H9 (cell line): Measurements from ENCODE around the gene SLC22A8. TPM values are rescaled to one million over a fixed set of nuclear protein-coding genes. Genes with fewer than 3 reads are reported as not detected.

Experiments
- DNase-seq: peaks from one replicate; pipeline ENCODE4 v3.0.0-alpha.2; 2017
- H2AFZ ChIP-seq: one replicate; pipeline ENCODE4 v1.6.1; 2013; ENCODE audit warnings: mild to moderate bottlenecking, low read length, control low read depth, moderate library complexity
- H2AK5ac ChIP-seq: 2 replicates; pipeline ENCODE4 v1.6.1; 2013; ENCODE audit warnings: low read length, control low read depth, mixed read lengths; ENCODE audit not compliant: insufficient read length
- H2BK120ac ChIP-seq: one replicate; pipeline ENCODE4 v1.6.1; 2013; ENCODE audit warnings: low read depth, mild to moderate bottlenecking, low read length, control low read depth, inconsistent platforms; ENCODE audit not compliant: poor library complexity, severe bottlenecking
- H2BK12ac ChIP-seq: 2 replicates; pipeline ENCODE4 v1.6.1; 2013; ENCODE audit warnings: low read length, control low read depth, mixed read lengths, low read depth; ENCODE audit not compliant: insufficient read length
- H2BK15ac ChIP-seq: 2 replicates; pipeline ENCODE4 v1.6.1; 2013; ENCODE audit warnings: low read depth, low read length, control low read depth
- H2BK20ac ChIP-seq: one replicate; pipeline ENCODE4 v1.6.1; 2013; ENCODE audit warnings: low read depth, mild to moderate bottlenecking, low read length, control low read depth, inconsistent platforms; ENCODE audit not compliant: poor library complexity, severe bottlenecking
- H2BK5ac ChIP-seq: 2 replicates; pipeline ENCODE4 v1.6.1; 2013; ENCODE audit warnings: low read length, control low read depth, mixed read lengths; ENCODE audit not compliant: insufficient read length
- H3K14ac ChIP-seq: 2 replicates; pipeline ENCODE4 v1.6.1; 2013; ENCODE audit warnings: low read length, control low read depth; ENCODE audit not compliant: insufficient read depth
- H3K18ac ChIP-seq: 2 replicates; pipeline ENCODE4 v1.6.1; 2013; ENCODE audit warnings: low read depth, mild to moderate bottlenecking, mixed read lengths, low read length, control low read depth; ENCODE audit not compliant: insufficient read length
- H3K23ac ChIP-seq: 2 replicates; pipeline ENCODE4 v1.6.1; 2013; ENCODE audit warnings: low read length, control low read depth, mixed read lengths, low read depth; ENCODE audit not compliant: insufficient read length
- H3K23me2 ChIP-seq: 2 replicates; pipeline ENCODE4 v1.6.1; 2013; ENCODE audit warnings: low read depth, mild to moderate bottlenecking, mixed read lengths, low read length, control low read depth; ENCODE audit not compliant: insufficient read length, poor library complexity, severe bottlenecking
- H3K27ac ChIP-seq: 2 replicates; pipeline ENCODE4 v1.5.1; 2013; ENCODE audit warnings: low read length, control low read depth, mixed read lengths, low read depth; ENCODE audit not compliant: insufficient read length
- H3K27me3 ChIP-seq: 2 replicates; pipeline ENCODE4 v1.6.1; 2013; ENCODE audit warnings: low read length, control low read depth, inconsistent platforms; ENCODE audit not compliant: insufficient read depth
- H3K4ac ChIP-seq: 2 replicates; pipeline ENCODE4 v1.6.1; 2013; ENCODE audit warnings: low read depth, mild to moderate bottlenecking, control low read depth, inconsistent platforms, low read length, moderate library complexity
- H3K4me1 ChIP-seq: 2 replicates; pipeline ENCODE4 v1.6.1; 2013; ENCODE audit warnings: low read length, control low read depth, inconsistent platforms; ENCODE audit not compliant: insufficient read depth
- H3K4me2 ChIP-seq: 2 replicates; pipeline ENCODE4 v1.6.1; 2013; ENCODE audit warnings: low read length, control low read depth, mixed read lengths; ENCODE audit not compliant: insufficient read length, insufficient read depth
- H3K56ac ChIP-seq: 2 replicates; pipeline ENCODE4 v1.6.1; 2013; ENCODE audit warnings: low read depth, mild to moderate bottlenecking, mixed read lengths, low read length, control low read depth; ENCODE audit not compliant: insufficient read length
- H3K79me1 ChIP-seq: 2 replicates; pipeline ENCODE4 v1.6.1; 2013; ENCODE audit warnings: low read depth, mild to moderate bottlenecking, moderate library complexity, low read length, control low read depth, inconsistent platforms; ENCODE audit not compliant: insufficient read depth, poor library complexity, severe bottlenecking
- H3K79me2 ChIP-seq: 2 replicates; pipeline ENCODE4 v1.6.1; 2013; ENCODE audit warnings: low read length, control low read depth, inconsistent platforms; ENCODE audit not compliant: insufficient read depth
- H3K9ac ChIP-seq: 2 replicates; pipeline ENCODE4 v1.6.1; 2013; ENCODE audit warnings: low read length, control low read depth, mixed read lengths; ENCODE audit not compliant: insufficient read length; ENCODE audit errors: extremely low read depth
- H3K9me3 ChIP-seq: one replicate; pipeline ENCODE4 v1.6.1; 2013; ENCODE audit warnings: low read depth, low read length, inconsistent platforms; ENCODE audit not compliant: control insufficient read depth
- H3T11ph ChIP-seq: one replicate; pipeline ENCODE4 v1.6.1; 2013; ENCODE audit warnings: mild to moderate bottlenecking, low read length, control low read depth, inconsistent platforms
- H4K20me1 ChIP-seq: one replicate; pipeline ENCODE4 v1.6.1; 2013; ENCODE audit not compliant: control insufficient read depth, insufficient read length, insufficient read depth
- H4K5ac ChIP-seq: 2 replicates; pipeline ENCODE4 v1.6.1; 2013; ENCODE audit warnings: low read depth, mild to moderate bottlenecking, mixed read lengths, low read length, control low read depth; ENCODE audit not compliant: insufficient read length
- H4K8ac ChIP-seq: replicated peaks from 2 replicates; pipeline ENCODE4 v1.6.1; 2013; ENCODE audit warnings: low read length, control low read depth, mixed read lengths, low read depth; ENCODE audit not compliant: insufficient read length
- H4K91ac ChIP-seq: 2 replicates; pipeline ENCODE4 v1.6.1; 2013; ENCODE audit warnings: low read depth, mild to moderate bottlenecking, moderate library complexity, mixed read lengths, low read length, control low read depth; ENCODE audit not compliant: insufficient read length
- H3K27ac Mint-ChIP-seq, 3 experiments: 2 replicates in 2 of 3; 3 replicates in 1 of 3; pipeline ENCODE4 v1.8.0; 2020 to 2021; ENCODE audit warnings: mixed read lengths in 3 of 3, mild to moderate bottlenecking in 1 of 3, moderate library complexity in 1 of 3
- H3K27me3 Mint-ChIP-seq: 2 replicates; pipeline ENCODE4 v1.8.0; 2021; ENCODE audit warnings: low read depth, mild to moderate bottlenecking, moderate library complexity, mixed read lengths
- H3K36me3 Mint-ChIP-seq, 3 experiments: 2 replicates in 2 of 3; 3 replicates in 1 of 3; pipeline ENCODE4 v1.8.0; 2020 to 2021; ENCODE audit warnings: low read depth in 3 of 3, mixed read lengths in 3 of 3; ENCODE audit not compliant: insufficient read depth in 1 of 3
- H3K4me1 Mint-ChIP-seq, 2 experiments: 2 replicates each; pipeline ENCODE4 v1.8.0; 2020; ENCODE audit warnings: mixed read lengths in 2 of 2
- H3K4me3 Mint-ChIP-seq, 2 experiments: 2 replicates in 1 of 2; 3 replicates in 1 of 2; pipeline ENCODE4 v1.8.0; 2020 to 2021; ENCODE audit warnings: mild to moderate bottlenecking in 2 of 2, mixed read lengths in 2 of 2, moderate library complexity in 1 of 2
- H3K9me3 Mint-ChIP-seq, 2 experiments: 2 replicates in 1 of 2; 3 replicates in 1 of 2; pipeline ENCODE4 v1.8.0; 2020; ENCODE audit warnings: mild to moderate bottlenecking in 2 of 2, mixed read lengths in 2 of 2, moderate library complexity in 1 of 2
- CTCF ChIP-seq: fragments of 200-600 bp; sonication (generic); conservative IDR thresholded peaks from 3 replicates; pipeline ENCODE4 v1.8.0; 2021; ENCODE audit warnings: antibody characterized with exemption, mild to moderate bottlenecking
- WGBS: extraction: QIAGEN DNeasy Blood & Tissue Kit; methylation state at CpG from one replicate; pipeline ENCODE4 v1.1.7; 2013; ENCODE audit warnings: missing lambda C conversion rate, low lambda C conversion rate, mixed read lengths; ENCODE audit not compliant: insufficient read length; ENCODE audit errors: extremely low coverage; 5-methylcytosine and 5-hydroxymethylcytosine counted together
- total RNA-seq: library from RNA; stranded (reverse); gene quantifications from 2 replicates; pipeline ENCODE4 v1.2.1, GENCODE V29; 2021

The SLC22A8 gene
- total RNA-seq, 1 experiment from 2014 or later, result not detected

GRCh38 chr11:62983536-62984199, 32.0 kb downstream of the SLC22A8 start:
- H4K8ac ChIP-seq, result no peak overlapping the region
- peak overlapping the region; percentile 11 for H3K18ac ChIP-seq
- no peak overlapping the region for H2BK120ac ChIP-seq
- H2BK12ac ChIP-seq, result no peak overlapping the region
- no peak for DNase-seq
- H4K5ac ChIP-seq, result no peak overlapping the region
- H2BK15ac ChIP-seq, result no peak overlapping the region
- no peak overlapping the region for H2BK20ac ChIP-seq
- no peaks in the 10 kb centered on the region for H3K23me2 ChIP-seq
- H2BK5ac ChIP-seq, result no peak overlapping the region
- H3K27me3 ChIP-seq, result no peaks in the 10 kb centered on the region
- H2AK5ac ChIP-seq, result no peak overlapping the region
- H3K56ac ChIP-seq, result no peak overlapping the region
- H3K27ac ChIP-seq, result no peak overlapping the region
- Mint-ChIP-seq H3K27me3 (peaks cover 11% of the 10 kb centered on the region), H3K27ac (no peak overlapping the region), H3K4me1 (peaks cover 0 to 2% of the 10 kb centered on the region in 2 experiments; a peak in 1 of 4 replicates), H3K9me3 (no peaks in the 10 kb centered on the region; a peak in 2 of 5 replicates), H3K4me3 (no peak overlapping the region), H3K36me3 (no peaks in the 10 kb centered on the region)
- no peaks in the 10 kb centered on the region for H3K4me1 ChIP-seq
- no peaks in the 10 kb centered on the region for H3K79me1 ChIP-seq
- H3K4me2 ChIP-seq, result no peak overlapping the region
- no peaks in the 10 kb centered on the region for H4K20me1 ChIP-seq
- no peak overlapping the region for H3K23ac ChIP-seq
- H3K4ac ChIP-seq, result no peak overlapping the region
- H4K91ac ChIP-seq, result no peak overlapping the region
- H3K14ac ChIP-seq, result no peak overlapping the region
- no peak for TF ChIP-seq CTCF
- no peak overlapping the region for H3T11ph ChIP-seq
- no CpG with 5 or more reads among the region's 13 CpGs for WGBS
- H3K9ac ChIP-seq, result no peak overlapping the region
- no peaks in the 10 kb centered on the region for H3K9me3 ChIP-seq
- H2AFZ ChIP-seq, result no peak overlapping the region
- no peaks in the 10 kb centered on the region for H3K79me2 ChIP-seq
